GM18951 (cell line): ENCODE data around the gene TNS3.

Experiments
- POLR2A ChIP-seq: IDR thresholded peaks from 4 replicates; pipeline ENCODE4 v1.6.1; 2011; ENCODE audit warnings: mild to moderate bottlenecking; ENCODE audit not compliant: insufficient read length, insufficient read depth; ENCODE audit errors: extremely low read depth
- in situ Hi-C: fragments of 300-500 bp; cut with MboI; formaldehyde crosslinking; loops from one replicate; pipeline ENCODE4 v1.12.0; 2022; ENCODE audit warnings: low sequenced_read_pairs, mixed read lengths, inconsistent platforms; ENCODE audit not compliant: unreplicated experiment

TNS3 gene

DNA sequence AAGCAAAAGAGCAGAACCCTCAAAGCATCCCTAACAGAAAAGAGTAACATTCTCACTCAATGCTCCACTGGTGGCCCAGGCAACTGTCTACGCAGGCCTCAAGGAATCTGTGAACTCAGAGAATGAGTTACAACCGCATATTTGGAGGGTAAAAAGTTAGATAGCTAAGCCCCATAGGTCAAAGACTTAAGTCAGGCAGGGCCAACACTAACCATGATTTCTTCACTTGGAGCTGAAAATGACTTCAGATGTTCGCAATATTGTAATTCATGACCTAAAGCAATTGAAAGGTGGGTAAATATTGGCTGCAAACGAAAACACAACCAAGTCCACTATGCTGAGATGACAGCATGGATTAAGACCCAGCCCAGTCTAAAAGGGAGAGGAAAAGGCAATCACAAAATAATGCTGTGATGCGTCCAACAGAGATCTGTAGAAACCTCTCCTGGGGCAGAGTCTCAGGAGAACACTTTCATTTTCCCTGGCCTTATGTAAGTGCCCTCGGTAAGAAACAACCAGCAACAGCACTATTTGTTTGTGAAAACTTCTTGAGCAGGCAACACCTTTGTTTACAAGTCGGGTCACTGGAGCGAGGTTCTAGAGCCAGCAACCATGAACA is 176.5 kb downstream of the TNS3 start:
- in situ Hi-C loops, result no loop called here
- TF ChIP-seq POLR2A, result no peak

- in situ Hi-C loops, result no loop called here
- no peak for TF ChIP-seq POLR2A
Observed at GRCh38 chr7:47404010-47404409, 177.9 kb downstream of the TNS3 start.

- no peak for TF ChIP-seq POLR2A
- in situ Hi-C loops, result no loop called here
Observed at GRCh38 chr7:47402941-47403866, 178.7 kb downstream of the TNS3 start.

DNA sequence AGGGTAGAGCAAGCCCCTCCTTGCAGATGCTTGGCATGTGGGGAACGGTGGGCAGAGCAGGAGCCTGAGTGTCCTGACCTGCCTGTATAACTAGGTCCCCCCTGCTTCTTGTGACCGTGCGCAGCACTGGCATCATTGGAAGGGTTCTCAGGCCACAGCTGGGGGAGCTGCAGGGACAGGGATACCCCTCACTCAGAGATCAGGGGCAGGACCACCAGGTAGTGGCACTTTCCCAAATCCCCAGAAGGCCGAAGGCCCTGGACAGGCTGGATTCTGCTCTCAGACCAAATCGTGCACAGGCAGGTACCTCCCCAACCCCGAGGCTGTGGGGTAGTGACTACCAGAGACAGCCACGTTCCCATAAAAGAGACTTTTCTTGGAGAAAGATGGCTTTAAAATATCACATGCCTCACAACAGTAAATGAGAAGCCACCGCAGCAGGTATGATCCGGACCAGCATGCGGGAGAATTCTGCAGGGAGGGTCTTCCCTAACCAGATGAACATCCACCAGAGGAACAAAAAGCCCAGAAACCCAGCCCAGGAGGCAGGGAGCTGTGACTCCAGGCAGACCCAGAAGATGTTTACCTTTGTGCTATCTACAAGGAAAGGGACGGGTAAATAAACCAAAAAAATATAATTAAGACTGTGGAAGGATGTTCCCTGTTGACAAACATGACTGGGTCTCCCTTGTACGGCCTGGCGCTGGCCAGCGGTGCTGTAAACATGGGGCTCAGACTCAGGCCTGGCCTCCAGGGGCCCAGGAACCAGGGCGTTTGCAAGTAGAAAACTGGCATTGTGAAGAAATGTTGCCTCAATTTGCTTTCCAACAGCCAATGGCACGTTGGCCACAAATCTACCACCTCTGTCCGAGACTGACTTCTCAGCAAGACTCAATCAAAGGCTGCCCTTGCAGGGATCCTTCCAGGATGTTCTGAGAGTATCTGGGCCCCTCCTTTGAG is 180.0 kb downstream of the TNS3 start:
- in situ Hi-C loops, result no loop called here
- TF ChIP-seq POLR2A, result no peak

- in situ Hi-C loops, result no loop called here
- TF ChIP-seq POLR2A, result no peak
Observed at GRCh38 chr7:47400741-47401206, 181.1 kb downstream of the TNS3 start.

GRCh38 chr7:47400001-47400400 is 181.9 kb downstream of the TNS3 start:
- no peak for TF ChIP-seq POLR2A
- in situ Hi-C loops, result no loop called here

DNA sequence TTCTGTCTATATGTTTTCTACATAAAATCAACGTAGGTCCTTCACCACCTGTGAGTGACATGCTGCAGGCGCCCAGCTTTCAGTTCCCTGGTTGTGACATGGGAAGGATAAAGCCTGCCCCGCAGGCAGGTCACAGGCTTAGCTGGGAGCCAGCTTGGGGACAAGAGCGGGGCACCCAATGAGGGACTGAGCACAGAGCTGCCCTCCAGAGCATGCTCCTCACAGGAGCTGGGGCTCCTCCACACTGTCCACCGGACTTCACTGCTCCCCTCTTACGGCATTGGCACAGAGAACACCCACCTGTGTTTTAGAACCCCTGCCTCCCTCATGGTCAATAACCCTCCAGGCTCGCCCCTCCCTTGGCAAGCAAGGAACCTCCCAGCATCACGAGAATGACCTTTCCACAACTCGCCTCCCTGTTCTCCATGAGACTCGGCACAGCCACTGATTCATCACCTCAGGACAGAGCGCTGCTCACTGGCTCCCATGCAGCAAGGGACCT is 187.1 kb downstream of the TNS3 start:
- in situ Hi-C loops, result no loop called here
- TF ChIP-seq POLR2A, result no peak

- in situ Hi-C loops, result no loop called here
- TF ChIP-seq POLR2A, result no peak
Observed at GRCh38 chr7:47394216-47394615, 187.7 kb downstream of the TNS3 start.

- TF ChIP-seq POLR2A, result no peak
- in situ Hi-C loops, result no loop called here
Observed at GRCh38 chr7:47393406-47393805, 188.5 kb downstream of the TNS3 start.

GRCh38 chr7:47392241-47392759 is 189.6 kb downstream of the TNS3 start:
- in situ Hi-C loops, result no loop called here
- TF ChIP-seq POLR2A, result no peak

- no peak for TF ChIP-seq POLR2A
- in situ Hi-C loops, result no loop called here
Observed at GRCh38 chr7:47391726-47392125, 190.2 kb downstream of the TNS3 start.

DNA sequence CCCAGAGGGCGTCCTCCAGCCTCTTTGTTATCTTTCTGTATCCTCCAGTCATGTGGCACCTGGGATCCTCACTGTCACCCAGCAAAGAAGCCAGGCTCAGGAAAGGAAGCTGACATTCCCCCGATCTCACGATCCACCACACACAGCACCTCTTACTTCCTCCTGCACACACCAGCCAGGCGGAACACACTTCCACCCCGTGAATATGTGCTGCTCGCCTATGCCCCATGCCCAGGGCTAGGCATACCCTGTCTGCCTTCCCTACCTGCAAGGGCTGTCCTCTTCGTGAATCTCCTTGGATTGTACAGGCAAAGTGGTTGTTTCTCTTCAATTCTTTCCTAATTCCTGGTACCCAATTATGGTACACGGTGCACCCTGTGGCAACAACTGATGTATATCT is 191.0 kb downstream of the TNS3 start:
- TF ChIP-seq POLR2A, result no peak
- in situ Hi-C loops, result no loop called here
